ENCODE measurements around the gene CCL17.

Gene CCL17

GRCh38 chr16:57401943-57402640 is 2.5 kb upstream of the CCL17 start:
- DNase-seq, result no peak

- DNase-seq, result no peak
Observed at GRCh38 chr16:57405097-57405496, 530 bp downstream of the CCL17 start.

GRCh38 chr16:57406881-57407280 is 2.3 kb downstream of the CCL17 start:
- no peak for DNase-seq

- no peak for DNase-seq
Observed at GRCh38 chr16:57407521-57408353, 3.2 kb downstream of the CCL17 start.

- DNase-seq, result no peak
Observed at GRCh38 chr16:57409065-57409464, 4.5 kb downstream of the CCL17 start.

GRCh38 chr16:57409870-57410587 is 5.5 kb downstream of the CCL17 start:
- DNase-seq, result no peak

GRCh38 chr16:57411362-57411976 is 6.9 kb downstream of the CCL17 start:
- DNase-seq, result no peak

GRCh38 chr16:57412584-57412983 is 8.0 kb downstream of the CCL17 start:
- DNase-seq, result no peak

- no peak for DNase-seq
Observed at GRCh38 chr16:57413301-57413730, 8.7 kb downstream of the CCL17 start.

- no peak for DNase-seq
Observed at GRCh38 chr16:57413733-57414132, 9.2 kb downstream of the CCL17 start.

- no peak for DNase-seq
Observed at GRCh38 chr16:57416084-57416483, 11.5 kb downstream of the CCL17 start.

GRCh38 chr16:57419506-57419905 is 14.9 kb downstream of the CCL17 start:
- no peak for DNase-seq

GRCh38 chr16:57422026-57422944 is 17.7 kb downstream of the CCL17 start:
- DNase-seq, result peak; percentile 73

- DNase-seq, result no peak
Observed at GRCh38 chr16:57423152-57423551, 18.6 kb downstream of the CCL17 start.

- DNase-seq, result no peak
Observed at GRCh38 chr16:57424583-57424982, 20.0 kb downstream of the CCL17 start.

GRCh38 chr16:57426356-57426755 is 21.8 kb downstream of the CCL17 start:
- DNase-seq, result no peak

GRCh38 chr16:57427307-57427706 is 22.7 kb downstream of the CCL17 start:
- no peak for DNase-seq

- no peak for DNase-seq
Observed at GRCh38 chr16:57427824-57428223, 23.3 kb downstream of the CCL17 start.

- DNase-seq, result no peak
Observed at GRCh38 chr16:57430955-57431354, 26.4 kb downstream of the CCL17 start.

- DNase-seq, result no peak
Observed at GRCh38 chr16:57432505-57432904, 27.9 kb downstream of the CCL17 start.

GRCh38 chr16:57432989-57433388 is 28.4 kb downstream of the CCL17 start:
- no peak for DNase-seq

- DNase-seq, result no peak
Observed at GRCh38 chr16:57434003-57434402, 29.4 kb downstream of the CCL17 start.
